MG63 (cell line): Measurements from ENCODE around the gene NAA20. TPM values are rescaled to one million over a fixed set of nuclear protein-coding genes. Genes with fewer than 3 reads are reported as not detected.

Source experiments
- DNase-seq: peaks from one replicate; pipeline ENCODE4 v3.0.0-alpha.2; 2020
- H3K27me3 ChIP-seq: fragments of 250-450 bp; sonication (Bioruptor Pico); 2 replicates; pipeline ENCODE4 v1.5.1; 2020; ENCODE audit warnings: mild to moderate bottlenecking, moderate library complexity
- H3K36me3 ChIP-seq: fragments of 250-450 bp; sonication (Bioruptor Pico); 2 replicates; pipeline ENCODE4 v1.5.1; 2020; ENCODE audit warnings: mild to moderate bottlenecking, moderate library complexity
- H3K4me3 ChIP-seq: fragments of 250-450 bp; sonication (Bioruptor Pico); 2 replicates; pipeline ENCODE4 v1.5.1; 2020; ENCODE audit warnings: mild to moderate bottlenecking, moderate library complexity
- H3K9me3 ChIP-seq: fragments of 250-450 bp; sonication (Bioruptor Pico); 2 replicates; pipeline ENCODE4 v1.5.1; 2020; ENCODE audit warnings: mild to moderate bottlenecking, moderate library complexity
- total RNA-seq: library from RNA; depleted of rRNA; stranded (reverse); fragments of >200 nt; shearing (Covaris generic); gene quantifications from 2 replicates; pipeline ENCODE4 v1.2.3, GENCODE V29; 2014; ENCODE audit warnings: low replicate concordance

Gene NAA20
- total RNA-seq, 1 experiment from 2014 or later = 86.6 TPM

- Histone ChIP-seq H3K4me3 (no peak overlapping the region), H3K9me3 (no peaks in the 10 kb centered on the region), H3K27me3 (no peaks in the 10 kb centered on the region), H3K36me3 (no peaks in the 10 kb centered on the region; the same call in 1 of the 2 replicates)
- DNase-seq = peak; percentile 73
Observed at GRCh38 chr20:19978511-19979210, 38.5 kb upstream of the NAA20 start.

- DNase-seq = peak; percentile 55
- no peaks in the 10 kb centered on the region for H3K27me3 ChIP-seq
- H3K9me3 ChIP-seq = no peaks in the 10 kb centered on the region
- H3K4me3 ChIP-seq = no peak overlapping the region
- no peaks in the 10 kb centered on the region; the same call in 1 of the 2 replicates for H3K36me3 ChIP-seq
Observed at GRCh38 chr20:19981031-19981451, 36.1 kb upstream of the NAA20 start.

- no peaks in the 10 kb centered on the region for H3K27me3 ChIP-seq
- H3K36me3 ChIP-seq = no peaks in the 10 kb centered on the region
- H3K4me3 ChIP-seq = no peak overlapping the region
- peak; percentile 63 for DNase-seq
- H3K9me3 ChIP-seq = no peaks in the 10 kb centered on the region
Observed at GRCh38 chr20:19986419-19986818, 30.7 kb upstream of the NAA20 start.

GRCh38 chr20:19987046-19987445 is 30.1 kb upstream of the NAA20 start:
- Histone ChIP-seq H3K9me3 (no peaks in the 10 kb centered on the region), H3K36me3 (no peaks in the 10 kb centered on the region), H3K4me3 (no peak overlapping the region), H3K27me3 (no peaks in the 10 kb centered on the region)
- no peak for DNase-seq

GRCh38 chr20:19990850-19991249 is 26.3 kb upstream of the NAA20 start:
- H3K36me3 ChIP-seq = peaks cover 8% of the 10 kb centered on the region
- DNase-seq = no peak
- H3K27me3 ChIP-seq = no peaks in the 10 kb centered on the region
- H3K4me3 ChIP-seq = no peak overlapping the region
- no peaks in the 10 kb centered on the region for H3K9me3 ChIP-seq

- H3K36me3 ChIP-seq = peaks cover 8% of the 10 kb centered on the region
- H3K9me3 ChIP-seq = no peaks in the 10 kb centered on the region
- H3K27me3 ChIP-seq = no peaks in the 10 kb centered on the region
- H3K4me3 ChIP-seq = no peak overlapping the region
- no peak for DNase-seq
Observed at GRCh38 chr20:19991308-19991707, 25.9 kb upstream of the NAA20 start.

- Histone ChIP-seq H3K36me3 (peaks cover 9% of the 10 kb centered on the region), H3K27me3 (no peaks in the 10 kb centered on the region), H3K4me3 (no peak overlapping the region), H3K9me3 (no peaks in the 10 kb centered on the region)
- no peak for DNase-seq
Observed at GRCh38 chr20:19991854-19992253, 25.3 kb upstream of the NAA20 start.

- Histone ChIP-seq H3K36me3 (peaks cover 14% of the 10 kb centered on the region), H3K27me3 (no peaks in the 10 kb centered on the region), H3K4me3 (no peak overlapping the region), H3K9me3 (no peaks in the 10 kb centered on the region)
- peak; percentile 65 for DNase-seq
Observed at GRCh38 chr20:19992996-19993908, 23.9 kb upstream of the NAA20 start.

- no peak overlapping the region for H3K4me3 ChIP-seq
- peaks cover 14% of the 10 kb centered on the region for H3K36me3 ChIP-seq
- H3K9me3 ChIP-seq = no peaks in the 10 kb centered on the region
- DNase-seq = peak; percentile 38
- no peaks in the 10 kb centered on the region for H3K27me3 ChIP-seq
Observed at GRCh38 chr20:19993958-19994669, 23.0 kb upstream of the NAA20 start.

- Histone ChIP-seq H3K9me3 (no peaks in the 10 kb centered on the region), H3K36me3 (peaks cover 16% of the 10 kb centered on the region), H3K4me3 (no peak overlapping the region), H3K27me3 (no peaks in the 10 kb centered on the region)
- DNase-seq = peak; percentile 13
Observed at GRCh38 chr20:19995220-19995863, 21.8 kb upstream of the NAA20 start.

- Histone ChIP-seq H3K4me3 (no peak overlapping the region), H3K27me3 (no peaks in the 10 kb centered on the region), H3K36me3 (peaks cover 16% of the 10 kb centered on the region), H3K9me3 (no peaks in the 10 kb centered on the region)
- DNase-seq = no peak
Observed at GRCh38 chr20:19996222-19996621, 20.9 kb upstream of the NAA20 start.

GRCh38 chr20:19996917-19997316 is 20.2 kb upstream of the NAA20 start:
- Histone ChIP-seq H3K4me3 (no peak overlapping the region), H3K36me3 (peaks cover 16% of the 10 kb centered on the region), H3K27me3 (no peaks in the 10 kb centered on the region), H3K9me3 (no peaks in the 10 kb centered on the region)
- peak; percentile 15 for DNase-seq

- no peak for DNase-seq
- H3K4me3 ChIP-seq = no peak overlapping the region
- H3K27me3 ChIP-seq = no peaks in the 10 kb centered on the region
- H3K9me3 ChIP-seq = no peaks in the 10 kb centered on the region
- peaks cover 14% of the 10 kb centered on the region for H3K36me3 ChIP-seq
Observed at GRCh38 chr20:19998990-19999705, 18.0 kb upstream of the NAA20 start.

GRCh38 chr20:20000211-20000968 is 16.8 kb upstream of the NAA20 start:
- no peak for DNase-seq
- Histone ChIP-seq H3K9me3 (no peaks in the 10 kb centered on the region), H3K4me3 (no peak overlapping the region), H3K27me3 (no peaks in the 10 kb centered on the region), H3K36me3 (peaks cover 8% of the 10 kb centered on the region)
